ENCODE data around the gene KLK4. TPM values are rescaled to one million over a fixed set of nuclear protein-coding genes. Genes with fewer than 3 reads are reported as not detected.

The KLK4 gene
- total and polyA plus RNA-seq, 9 of the 15 experiments (the other 6 are each of a cell fraction or from before 2014, with no cell fraction given): not detected

DNA sequence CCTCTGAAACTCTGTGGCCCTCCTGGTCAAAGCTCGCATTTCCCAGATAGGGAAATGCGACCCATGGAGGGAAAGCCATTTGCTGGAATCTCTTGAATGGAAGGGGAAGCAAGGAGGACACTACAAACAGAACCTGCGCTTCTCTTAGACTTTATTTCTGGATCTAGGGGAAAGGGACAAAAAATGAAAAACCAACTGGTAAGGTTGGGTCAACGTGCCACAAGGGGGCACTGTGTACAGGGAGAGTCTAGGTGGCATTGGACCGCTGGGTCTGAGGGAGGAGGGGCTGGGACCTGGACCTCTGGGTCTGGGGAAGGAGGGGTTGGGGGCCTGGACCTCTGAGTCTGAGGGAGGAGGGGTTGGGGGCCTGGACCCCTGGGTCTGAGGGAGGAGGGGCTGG lies 5.0 kb downstream of the KLK4 start (continued):
- TF ChIP-seq, protein P1, sequence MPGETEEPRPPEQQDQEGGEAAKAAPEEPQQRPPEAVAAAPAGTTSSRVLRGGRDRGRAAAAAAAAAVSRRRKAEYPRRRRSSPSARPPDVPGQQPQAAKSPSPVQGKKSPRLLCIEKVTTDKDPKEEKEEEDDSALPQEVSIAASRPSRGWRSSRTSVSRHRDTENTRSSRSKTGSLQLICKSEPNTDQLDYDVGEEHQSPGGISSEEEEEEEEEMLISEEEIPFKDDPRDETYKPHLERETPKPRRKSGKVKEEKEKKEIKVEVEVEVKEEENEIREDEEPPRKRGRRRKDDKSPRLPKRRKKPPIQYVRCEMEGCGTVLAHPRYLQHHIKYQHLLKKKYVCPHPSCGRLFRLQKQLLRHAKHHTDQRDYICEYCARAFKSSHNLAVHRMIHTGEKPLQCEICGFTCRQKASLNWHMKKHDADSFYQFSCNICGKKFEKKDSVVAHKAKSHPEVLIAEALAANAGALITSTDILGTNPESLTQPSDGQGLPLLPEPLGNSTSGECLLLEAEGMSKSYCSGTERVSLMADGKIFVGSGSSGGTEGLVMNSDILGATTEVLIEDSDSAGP (CRISPR knock-in tag; IDR thresholded peaks at IDR 0.05): no peak
- TF ChIP-seq NFE2L1 (tag; IDR thresholded peaks at IDR 0.05; ENCODE audit: borderline replicate concordance, low read depth) (no peak), ZC3H11A (IDR thresholded peaks at IDR 0.05; ENCODE audit: low read depth, low read length) (no peak), SRF (CRISPR knock-in tag; IDR thresholded peaks at IDR 0.05) (no peak), TCF7 (IDR thresholded peaks at IDR 0.05; ENCODE audit: borderline replicate concordance) (no peak), RUNX1 (IDR thresholded peaks at IDR 0.05; ENCODE audit: low read depth) (no peak), TOE1 (IDR thresholded peaks at IDR 0.05; ENCODE audit: borderline replicate concordance) (no peak), TOE1 (CRISPR knock-in tag; IDR thresholded peaks at IDR 0.05; ENCODE audit: borderline replicate concordance, low read depth) (no peak), SLC30A9 (CRISPR knock-in tag; IDR thresholded peaks at IDR 0.05) (no peak), ZFP36 (IDR thresholded peaks at IDR 0.05; ENCODE audit: low read depth, low read length, partially characterized antibody) (peak; percentile 40), RB1 (IDR thresholded peaks at IDR 0.05; ENCODE audit: low read depth) (no peak), ZKSCAN3 (CRISPR knock-in tag; IDR thresholded peaks at IDR 0.05) (no peak), TRIM24 (IDR thresholded peaks at IDR 0.05) (no peak)
- TF ChIP-seq, protein P2, sequence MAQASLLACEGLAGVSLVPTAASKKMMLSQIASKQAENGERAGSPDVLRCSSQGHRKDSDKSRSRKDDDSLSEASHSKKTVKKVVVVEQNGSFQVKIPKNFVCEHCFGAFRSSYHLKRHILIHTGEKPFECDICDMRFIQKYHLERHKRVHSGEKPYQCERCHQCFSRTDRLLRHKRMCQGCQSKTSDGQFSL (CRISPR knock-in tag; IDR thresholded peaks at IDR 0.05): no peak
- TF ChIP-seq, protein P2 (tag; IDR thresholded peaks at IDR 0.05): no peak
- TF ChIP-seq, protein P3, sequence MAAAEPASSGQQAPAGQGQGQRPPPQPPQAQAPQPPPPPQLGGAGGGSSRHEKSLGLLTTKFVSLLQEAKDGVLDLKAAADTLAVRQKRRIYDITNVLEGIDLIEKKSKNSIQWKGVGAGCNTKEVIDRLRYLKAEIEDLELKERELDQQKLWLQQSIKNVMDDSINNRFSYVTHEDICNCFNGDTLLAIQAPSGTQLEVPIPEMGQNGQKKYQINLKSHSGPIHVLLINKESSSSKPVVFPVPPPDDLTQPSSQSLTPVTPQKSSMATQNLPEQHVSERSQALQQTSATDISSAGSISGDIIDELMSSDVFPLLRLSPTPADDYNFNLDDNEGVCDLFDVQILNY (CRISPR knock-in tag; IDR thresholded peaks at IDR 0.05): no peak
- TF ChIP-seq, protein P4, sequence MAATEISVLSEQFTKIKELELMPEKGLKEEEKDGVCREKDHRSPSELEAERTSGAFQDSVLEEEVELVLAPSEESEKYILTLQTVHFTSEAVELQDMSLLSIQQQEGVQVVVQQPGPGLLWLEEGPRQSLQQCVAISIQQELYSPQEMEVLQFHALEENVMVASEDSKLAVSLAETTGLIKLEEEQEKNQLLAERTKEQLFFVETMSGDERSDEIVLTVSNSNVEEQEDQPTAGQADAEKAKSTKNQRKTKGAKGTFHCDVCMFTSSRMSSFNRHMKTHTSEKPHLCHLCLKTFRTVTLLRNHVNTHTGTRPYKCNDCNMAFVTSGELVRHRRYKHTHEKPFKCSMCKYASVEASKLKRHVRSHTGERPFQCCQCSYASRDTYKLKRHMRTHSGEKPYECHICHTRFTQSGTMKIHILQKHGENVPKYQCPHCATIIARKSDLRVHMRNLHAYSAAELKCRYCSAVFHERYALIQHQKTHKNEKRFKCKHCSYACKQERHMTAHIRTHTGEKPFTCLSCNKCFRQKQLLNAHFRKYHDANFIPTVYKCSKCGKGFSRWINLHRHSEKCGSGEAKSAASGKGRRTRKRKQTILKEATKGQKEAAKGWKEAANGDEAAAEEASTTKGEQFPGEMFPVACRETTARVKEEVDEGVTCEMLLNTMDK (IDR thresholded peaks at IDR 0.05; ENCODE audit: borderline replicate concordance, insufficient read depth, low read depth, low read length, poor library complexity, severe bottlenecking): peak; percentile 69

All from K562 (cell line).